Measurements from ENCODE around the gene NISCH. TPM values are rescaled to one million over a fixed set of nuclear protein-coding genes. Genes with fewer than 3 reads are reported as not detected.

Gene NISCH
- total RNA-seq, 3 donors from 2014 or later (not counting 1 experiment from before 2014, with no cell fraction given), result 162 to 191 (median 175) TPM

- Histone ChIP-seq H3K4me3 (ENCODE audit: low read length) (no peak overlapping the region), H3K4me1 (ENCODE audit: control insufficient read depth, insufficient read depth, low read length) (peaks cover 12% of the 10 kb centered on the region), H3K9me3 (ENCODE audit: control insufficient read depth, insufficient read depth, low read length) (no peaks in the 10 kb centered on the region), H3K27ac (ENCODE audit: low read length) (no peak overlapping the region), H3K27me3 (ENCODE audit: control insufficient read depth, insufficient read depth, low read length) (no peaks in the 10 kb centered on the region), H3K36me3 (ENCODE audit: control insufficient read depth, insufficient read depth, low read length) (peaks cover 60% of the 10 kb centered on the region)
- intact Hi-C loops (cut with micrococcal nuclease), result no loop called here
- Mint-ChIP-seq H3K36me3 (no peaks in the 10 kb centered on the region), H3K27me3 (ENCODE audit: low read depth in 2 of 2) (no peaks in the 10 kb centered on the region), H3K4me3 (no peak overlapping the region), H3K27ac (no peak overlapping the region), H3K4me1 (no peaks in the 10 kb centered on the region), H3K9me3 (no peaks in the 10 kb centered on the region)
- 98% methylated on average over 3 of the region's 3 CpGs for WGBS (ENCODE audit: insufficient coverage)
- DNase-seq, result no peak
- no peak for TF ChIP-seq CTCF (IDR thresholded peaks at IDR 0.05)
- ATAC-seq, result no peak
Measured at GRCh38 chr3:52488746-52489145, 33.3 kb downstream of the NISCH start.

- peaks cover 15% of the 10 kb centered on the region for H3K4me1 ChIP-seq (ENCODE audit: control insufficient read depth, insufficient read depth, low read length)
- no peaks in the 10 kb centered on the region for H3K36me3 Mint-ChIP-seq
- no peak for TF ChIP-seq CTCF (IDR thresholded peaks at IDR 0.05)
- no peak overlapping the region for H3K4me3 ChIP-seq (ENCODE audit: low read length)
- 98% methylated on average over 18 of the region's 18 CpGs for WGBS (ENCODE audit: insufficient coverage)
- no peak overlapping the region for H3K4me3 Mint-ChIP-seq
- no peak for ATAC-seq
- H3K27ac Mint-ChIP-seq, result no peak overlapping the region
- peaks cover 60% of the 10 kb centered on the region for H3K36me3 ChIP-seq (ENCODE audit: control insufficient read depth, insufficient read depth, low read length)
- no peaks in the 10 kb centered on the region for H3K27me3 ChIP-seq (ENCODE audit: control insufficient read depth, insufficient read depth, low read length)
- intact Hi-C loops (cut with micrococcal nuclease), result no loop called here
- no peaks in the 10 kb centered on the region for H3K27me3 Mint-ChIP-seq (ENCODE audit: low read depth in 2 of 2)
- no peaks in the 10 kb centered on the region for H3K9me3 Mint-ChIP-seq
- no peak for DNase-seq
- peaks cover 0 to 4% of the 10 kb centered on the region in 2 donors for H3K4me1 Mint-ChIP-seq
- H3K9me3 ChIP-seq (ENCODE audit: control insufficient read depth, insufficient read depth, low read length), result no peaks in the 10 kb centered on the region
- no peak overlapping the region for H3K27ac ChIP-seq (ENCODE audit: low read length)
Measured at GRCh38 chr3:52489453-52489852, 34.0 kb downstream of the NISCH start.

- Mint-ChIP-seq H3K9me3 (no peaks in the 10 kb centered on the region), H3K36me3 (no peaks in the 10 kb centered on the region), H3K4me3 (no peak overlapping the region), H3K27ac (no peak overlapping the region), H3K27me3 (ENCODE audit: low read depth in 2 of 2) (no peaks in the 10 kb centered on the region), H3K4me1 (peaks cover 0 to 9% of the 10 kb centered on the region in 2 donors)
- no peak for TF ChIP-seq CTCF (IDR thresholded peaks at IDR 0.05)
- Histone ChIP-seq H3K9me3 (ENCODE audit: control insufficient read depth, insufficient read depth, low read length) (no peaks in the 10 kb centered on the region), H3K4me3 (ENCODE audit: low read length) (no peak overlapping the region), H3K36me3 (ENCODE audit: control insufficient read depth, insufficient read depth, low read length) (peaks cover 60% of the 10 kb centered on the region), H3K27me3 (ENCODE audit: control insufficient read depth, insufficient read depth, low read length) (no peaks in the 10 kb centered on the region), H3K27ac (ENCODE audit: low read length) (no peak overlapping the region), H3K4me1 (ENCODE audit: control insufficient read depth, insufficient read depth, low read length) (peaks cover 22% of the 10 kb centered on the region)
- ATAC-seq (no peak), DNase-seq (no peak)
- 74% methylated on average over 22 of the region's 22 CpGs for WGBS (ENCODE audit: insufficient coverage)
- intact Hi-C loops (cut with micrococcal nuclease), result no loop called here
Measured at GRCh38 chr3:52490035-52490938, 34.9 kb downstream of the NISCH start.

All from natural killer cell (primary cell).